GM23338 (cell line): ENCODE results near the gene TPRX1.

ENCODE experiments used
- CREB1 ChIP-seq: fragments of 250-450 bp; sonication (Bioruptor Pico); IDR thresholded peaks from 2 replicates; pipeline ENCODE4 v1.5.0; 2020; ENCODE audit warnings: low read depth, mild to moderate bottlenecking, moderate library complexity
- EZH2 ChIP-seq: fragments of 200-600 bp; sonication (generic); IDR thresholded peaks from one replicate; pipeline ENCODE4 v1.8.0; 2017; ENCODE audit warnings: antibody characterized with exemption, mild to moderate bottlenecking, low read depth; ENCODE audit not compliant: unreplicated experiment
- EZH2phosphoT487 ChIP-seq: fragments of 200-600 bp; sonication (generic); IDR thresholded peaks from one replicate; pipeline ENCODE4 v1.8.1; 2018; ENCODE audit warnings: antibody characterized with exemption; ENCODE audit not compliant: unreplicated experiment
- JUNB ChIP-seq: IDR thresholded peaks from one replicate; pipeline ENCODE4 v1.6.1; 2016; ENCODE audit warnings: antibody characterized with exemption; ENCODE audit not compliant: unreplicated experiment
- POLR2AphosphoS5 ChIP-seq: IDR thresholded peaks from 2 replicates; pipeline ENCODE4 v1.6.1; 2016; ENCODE audit warnings: antibody characterized with exemption, low read depth
- ZNF114 ChIP-seq: fragments of 250-450 bp; sonication (Bioruptor Pico); IDR thresholded peaks from 2 replicates; pipeline ENCODE4 v1.5.0; 2020; ENCODE audit warnings: mild to moderate bottlenecking, moderate library complexity
- TF ChIP-seq, protein P1 (sequence below), 2 experiments: fragments of 200-600 bp in 1 of 2; sonication (generic) in 1 of 2; conservative IDR thresholded peaks; 2 replicates each; pipeline versions ENCODE4 v1.5.1 to v1.6.1; 2016 to 2017; ENCODE audit warnings: antibody characterized with exemption in 2 of 2, low read depth in 2 of 2, mild to moderate bottlenecking in 2 of 2, moderate library complexity in 1 of 2
- TF ChIP-seq, protein P2 (sequence below): IDR thresholded peaks from one replicate; pipeline ENCODE4 v1.6.1; 2018; ENCODE audit warnings: antibody characterized with exemption; ENCODE audit not compliant: unreplicated experiment

DNA sequence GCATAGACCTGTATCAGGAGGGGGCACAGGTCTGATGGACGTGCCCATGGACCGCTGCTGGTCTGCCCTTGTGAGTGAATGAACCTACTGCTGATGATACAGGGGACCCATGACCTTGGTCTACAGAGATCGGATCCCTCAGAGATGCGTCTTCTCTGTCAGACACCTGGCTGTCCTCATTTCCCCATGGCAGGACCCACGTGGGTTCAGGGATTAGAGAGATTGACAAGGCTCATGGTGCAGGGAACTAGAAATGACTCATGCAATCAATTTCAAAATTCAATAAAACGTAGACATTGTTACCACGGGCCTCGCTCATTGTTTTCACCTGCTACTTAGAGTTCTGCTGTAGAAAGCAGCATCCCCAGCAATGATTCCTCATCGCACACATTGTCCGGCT, 962 bp upstream of the TPRX1 start:
- TF ChIP-seq, protein P1, sequence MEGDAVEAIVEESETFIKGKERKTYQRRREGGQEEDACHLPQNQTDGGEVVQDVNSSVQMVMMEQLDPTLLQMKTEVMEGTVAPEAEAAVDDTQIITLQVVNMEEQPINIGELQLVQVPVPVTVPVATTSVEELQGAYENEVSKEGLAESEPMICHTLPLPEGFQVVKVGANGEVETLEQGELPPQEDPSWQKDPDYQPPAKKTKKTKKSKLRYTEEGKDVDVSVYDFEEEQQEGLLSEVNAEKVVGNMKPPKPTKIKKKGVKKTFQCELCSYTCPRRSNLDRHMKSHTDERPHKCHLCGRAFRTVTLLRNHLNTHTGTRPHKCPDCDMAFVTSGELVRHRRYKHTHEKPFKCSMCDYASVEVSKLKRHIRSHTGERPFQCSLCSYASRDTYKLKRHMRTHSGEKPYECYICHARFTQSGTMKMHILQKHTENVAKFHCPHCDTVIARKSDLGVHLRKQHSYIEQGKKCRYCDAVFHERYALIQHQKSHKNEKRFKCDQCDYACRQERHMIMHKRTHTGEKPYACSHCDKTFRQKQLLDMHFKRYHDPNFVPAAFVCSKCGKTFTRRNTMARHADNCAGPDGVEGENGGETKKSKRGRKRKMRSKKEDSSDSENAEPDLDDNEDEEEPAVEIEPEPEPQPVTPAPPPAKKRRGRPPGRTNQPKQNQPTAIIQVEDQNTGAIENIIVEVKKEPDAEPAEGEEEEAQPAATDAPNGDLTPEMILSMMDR (conservative IDR thresholded peaks at IDR 0.05; ENCODE audit: low read depth in 2 of 2) = no peak
- TF ChIP-seq POLR2AphosphoS5 (no peak), ZNF114 (CRISPR knock-in tag) (no peak), JUNB (no peak), EZH2 (no peak), EZH2phosphoT487 (no peak), CREB1 (CRISPR knock-in tag) (no peak)
- TF ChIP-seq, protein P2, sequence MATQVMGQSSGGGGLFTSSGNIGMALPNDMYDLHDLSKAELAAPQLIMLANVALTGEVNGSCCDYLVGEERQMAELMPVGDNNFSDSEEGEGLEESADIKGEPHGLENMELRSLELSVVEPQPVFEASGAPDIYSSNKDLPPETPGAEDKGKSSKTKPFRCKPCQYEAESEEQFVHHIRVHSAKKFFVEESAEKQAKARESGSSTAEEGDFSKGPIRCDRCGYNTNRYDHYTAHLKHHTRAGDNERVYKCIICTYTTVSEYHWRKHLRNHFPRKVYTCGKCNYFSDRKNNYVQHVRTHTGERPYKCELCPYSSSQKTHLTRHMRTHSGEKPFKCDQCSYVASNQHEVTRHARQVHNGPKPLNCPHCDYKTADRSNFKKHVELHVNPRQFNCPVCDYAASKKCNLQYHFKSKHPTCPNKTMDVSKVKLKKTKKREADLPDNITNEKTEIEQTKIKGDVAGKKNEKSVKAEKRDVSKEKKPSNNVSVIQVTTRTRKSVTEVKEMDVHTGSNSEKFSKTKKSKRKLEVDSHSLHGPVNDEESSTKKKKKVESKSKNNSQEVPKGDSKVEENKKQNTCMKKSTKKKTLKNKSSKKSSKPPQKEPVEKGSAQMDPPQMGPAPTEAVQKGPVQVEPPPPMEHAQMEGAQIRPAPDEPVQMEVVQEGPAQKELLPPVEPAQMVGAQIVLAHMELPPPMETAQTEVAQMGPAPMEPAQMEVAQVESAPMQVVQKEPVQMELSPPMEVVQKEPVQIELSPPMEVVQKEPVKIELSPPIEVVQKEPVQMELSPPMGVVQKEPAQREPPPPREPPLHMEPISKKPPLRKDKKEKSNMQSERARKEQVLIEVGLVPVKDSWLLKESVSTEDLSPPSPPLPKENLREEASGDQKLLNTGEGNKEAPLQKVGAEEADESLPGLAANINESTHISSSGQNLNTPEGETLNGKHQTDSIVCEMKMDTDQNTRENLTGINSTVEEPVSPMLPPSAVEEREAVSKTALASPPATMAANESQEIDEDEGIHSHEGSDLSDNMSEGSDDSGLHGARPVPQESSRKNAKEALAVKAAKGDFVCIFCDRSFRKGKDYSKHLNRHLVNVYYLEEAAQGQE = no peak
